Neural cell (in vitro differentiated cells): ENCODE results near the gene CTCF. TPM values are rescaled to one million over a fixed set of nuclear protein-coding genes. Genes with fewer than 3 reads are reported as not detected.

Experiments
- H2AFZ ChIP-seq: fragments of 200-600, 300-800 bp; sonication (generic), shearing (Covaris generic); 2 replicates; pipeline ENCODE4 v1.6.0; 2014; ENCODE audit warnings: low read depth, mild to moderate bottlenecking, antibody characterized with exemption, low read length, moderate library complexity
- H3F3A ChIP-seq: fragments of 200-600 bp; shearing (Covaris generic); 2 replicates; pipeline ENCODE4 v1.6.1; 2016; ENCODE audit warnings: mild to moderate bottlenecking, moderate library complexity, mixed read lengths, antibody characterized with exemption, low read length; ENCODE audit not compliant: insufficient read depth, poor library complexity, severe bottlenecking
- H3K27ac ChIP-seq: fragments of 200-600, 300-800 bp; sonication (generic), shearing (Covaris generic); 2 replicates; pipeline ENCODE4 v1.5.1; 2014; ENCODE audit warnings: mild to moderate bottlenecking, low read length, moderate library complexity
- H3K27me3 ChIP-seq: fragments of 300-800, 200-600 bp; sonication (generic), shearing (Covaris generic); 2 replicates; pipeline ENCODE4 v1.6.0; 2014; ENCODE audit warnings: mild to moderate bottlenecking, low read depth, low read length, moderate library complexity; ENCODE audit not compliant: insufficient read depth
- H3K36me3 ChIP-seq: fragments of 300-800, 200-600 bp; sonication (generic), shearing (Covaris generic); 2 replicates; pipeline ENCODE4 v1.5.1; 2014; ENCODE audit warnings: mild to moderate bottlenecking, antibody characterized with exemption, low read length, moderate library complexity; ENCODE audit not compliant: insufficient read depth
- H3K4me2 ChIP-seq: fragments of 300-800, 200-600 bp; sonication (generic), shearing (Covaris generic); 2 replicates; pipeline ENCODE4 v1.6.0; 2014; ENCODE audit warnings: mild to moderate bottlenecking, low read length
- H3K4me3 ChIP-seq: fragments of 300-800, 200-600 bp; sonication (generic), shearing (Covaris generic); 2 replicates; pipeline ENCODE4 v1.5.1; 2014; ENCODE audit warnings: mild to moderate bottlenecking, low read length, moderate library complexity
- H3K79me2 ChIP-seq: fragments of 200-600 bp; shearing (Covaris generic); replicated peaks from 2 replicates; pipeline ENCODE4 v1.6.0; 2014; ENCODE audit warnings: mild to moderate bottlenecking, low read length, moderate library complexity; ENCODE audit not compliant: insufficient read depth
- H3K9ac ChIP-seq: fragments of 300-800, 200-600 bp; sonication (generic), shearing (Covaris generic); 2 replicates; pipeline ENCODE4 v1.6.1; 2016; ENCODE audit warnings: mild to moderate bottlenecking, low read length, mixed read lengths
- H3K9me2 ChIP-seq: fragments of 200-600 bp; shearing (Covaris generic); 2 replicates; pipeline ENCODE4 v1.6.1; 2016; ENCODE audit warnings: mild to moderate bottlenecking, low read length, mixed read lengths; ENCODE audit not compliant: insufficient read depth
- H3K9me3 ChIP-seq: fragments of 200-600, 300-800 bp; sonication (generic), shearing (Covaris generic); 2 replicates; pipeline ENCODE4 v1.6.1; 2016; ENCODE audit warnings: mild to moderate bottlenecking, mixed run types, low read length, moderate library complexity, mixed read lengths
- H4K20me1 ChIP-seq: fragments of 200-600 bp; shearing (Covaris generic); 2 replicates; pipeline ENCODE4 v1.6.1; 2016; ENCODE audit warnings: mild to moderate bottlenecking, mixed run types; ENCODE audit not compliant: insufficient read depth
- EP300 ChIP-seq: fragments of 450-650 bp; conservative IDR thresholded peaks from 2 replicates; pipeline ENCODE4 v1.6.1; 2014; ENCODE audit warnings: antibody characterized with exemption, mild to moderate bottlenecking, moderate library complexity; ENCODE audit not compliant: poor library complexity, severe bottlenecking
- EZH2 ChIP-seq: fragments of 200-600, 300-800 bp; shearing (Covaris generic), sonication (generic); IDR thresholded peaks from 2 replicates; pipeline ENCODE4 v1.6.1; 2014; ENCODE audit warnings: antibody characterized with exemption, low read length, borderline replicate concordance, mild to moderate bottlenecking; ENCODE audit not compliant: insufficient read depth, poor library complexity, severe bottlenecking
- MXI1 ChIP-seq: fragments of 450-650 bp; conservative IDR thresholded peaks from 2 replicates; pipeline ENCODE4 v1.6.1; 2014; ENCODE audit warnings: antibody characterized with exemption, mild to moderate bottlenecking; ENCODE audit not compliant: poor library complexity, severe bottlenecking
- POLR2AphosphoS5 ChIP-seq: IDR thresholded peaks from 2 replicates; pipeline ENCODE4 v1.6.1; 2012
- RAD21 ChIP-seq: fragments of 450-650 bp; conservative IDR thresholded peaks from 2 replicates; pipeline ENCODE4 v1.6.1; 2014; ENCODE audit warnings: antibody characterized with exemption, mild to moderate bottlenecking, moderate library complexity
- REST ChIP-seq: IDR thresholded peaks from 2 replicates; pipeline ENCODE4 v1.6.1; 2012; ENCODE audit warnings: borderline replicate concordance
- SMC3 ChIP-seq: fragments of 450-650 bp; conservative IDR thresholded peaks from 2 replicates; pipeline ENCODE4 v1.6.1; 2014; ENCODE audit warnings: antibody characterized with exemption, mild to moderate bottlenecking, moderate library complexity; ENCODE audit not compliant: poor library complexity
- TAF1 ChIP-seq: IDR thresholded peaks from 2 replicates; pipeline ENCODE4 v1.6.1; 2012; ENCODE audit warnings: low read depth
- polyA plus RNA-seq: library from polyadenylated mRNA; depleted of rRNA; stranded (reverse); fragments of >200 nt; gene quantifications from 2 replicates; pipeline ENCODE4 v1.2.3, GENCODE V29; 2014
- TF ChIP-seq, protein P1 (sequence below): fragments of 450-650 bp; IDR thresholded peaks from 2 replicates; pipeline ENCODE4 v1.5.1; 2014; ENCODE audit warnings: antibody characterized with exemption, mild to moderate bottlenecking, moderate library complexity; ENCODE audit not compliant: poor library complexity, severe bottlenecking

CTCF gene
- polyA plus RNA-seq, 1 donor from 2014 or later, result 42.8 TPM

DNA sequence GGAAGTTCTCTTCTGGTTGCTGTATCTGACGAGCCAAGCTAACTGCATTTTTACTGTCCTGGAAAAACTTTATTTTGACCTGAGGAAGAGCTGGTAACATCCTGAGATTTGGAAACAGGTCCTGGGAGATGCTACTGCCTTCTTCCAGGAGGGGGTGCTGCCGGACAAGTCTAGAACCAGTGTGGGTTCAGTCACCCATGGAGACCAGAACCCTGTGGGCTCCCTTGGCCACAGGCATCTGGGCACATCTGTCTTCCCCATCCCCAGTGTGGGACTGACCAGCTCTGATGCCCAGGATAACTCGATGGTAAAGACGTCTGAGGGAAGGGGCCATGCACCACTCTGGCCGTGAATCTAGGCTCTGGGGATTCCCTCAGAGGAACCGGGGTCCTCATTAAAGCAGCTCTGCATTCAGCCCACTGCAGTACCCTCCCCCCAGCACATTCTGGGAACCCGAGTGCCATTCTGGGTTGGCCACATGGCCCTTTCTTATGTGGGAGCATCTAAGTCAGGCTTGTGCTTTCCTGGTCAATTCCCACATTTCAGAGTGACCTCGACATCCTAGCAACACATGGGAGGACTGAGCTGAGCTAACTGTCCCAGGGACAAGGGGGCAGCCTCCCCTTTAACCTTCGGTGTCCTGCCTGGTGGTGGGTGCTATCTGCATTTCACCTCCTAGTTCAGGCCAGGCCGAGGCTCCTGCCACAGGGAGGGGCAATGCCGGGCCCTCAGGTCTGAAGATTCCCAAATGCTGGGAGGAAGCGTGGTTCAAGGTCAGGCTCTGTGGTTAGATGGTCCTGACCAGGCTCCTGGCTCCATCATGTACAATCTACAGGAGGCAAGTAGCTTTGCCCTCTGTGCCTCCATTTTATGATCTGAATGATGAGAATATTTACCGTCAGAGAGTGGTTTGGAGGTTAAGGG lies 110.7 kb downstream of the CTCF start:
- Histone ChIP-seq H3K36me3 (no peaks in the 10 kb centered on the region), H3K9me3 (no peaks in the 10 kb centered on the region), H3F3A (no peaks in the 10 kb centered on the region), H3K9ac (no peak overlapping the region), H2AFZ (no peak overlapping the region), H3K27ac (no peak overlapping the region), H3K27me3 (no peaks in the 10 kb centered on the region), H3K4me2 (no peak overlapping the region), H3K4me3 (no peak overlapping the region), H4K20me1 (no peaks in the 10 kb centered on the region), H3K79me2 (no peaks in the 10 kb centered on the region), H3K9me2 (no peaks in the 10 kb centered on the region)
- TF ChIP-seq EZH2 (no peak), REST (no peak), EP300 (no peak), RAD21 (peak; percentile 59), TAF1 (no peak), MXI1 (no peak), POLR2AphosphoS5 (no peak), SMC3 (peak; percentile 36)
- TF ChIP-seq, protein P1, sequence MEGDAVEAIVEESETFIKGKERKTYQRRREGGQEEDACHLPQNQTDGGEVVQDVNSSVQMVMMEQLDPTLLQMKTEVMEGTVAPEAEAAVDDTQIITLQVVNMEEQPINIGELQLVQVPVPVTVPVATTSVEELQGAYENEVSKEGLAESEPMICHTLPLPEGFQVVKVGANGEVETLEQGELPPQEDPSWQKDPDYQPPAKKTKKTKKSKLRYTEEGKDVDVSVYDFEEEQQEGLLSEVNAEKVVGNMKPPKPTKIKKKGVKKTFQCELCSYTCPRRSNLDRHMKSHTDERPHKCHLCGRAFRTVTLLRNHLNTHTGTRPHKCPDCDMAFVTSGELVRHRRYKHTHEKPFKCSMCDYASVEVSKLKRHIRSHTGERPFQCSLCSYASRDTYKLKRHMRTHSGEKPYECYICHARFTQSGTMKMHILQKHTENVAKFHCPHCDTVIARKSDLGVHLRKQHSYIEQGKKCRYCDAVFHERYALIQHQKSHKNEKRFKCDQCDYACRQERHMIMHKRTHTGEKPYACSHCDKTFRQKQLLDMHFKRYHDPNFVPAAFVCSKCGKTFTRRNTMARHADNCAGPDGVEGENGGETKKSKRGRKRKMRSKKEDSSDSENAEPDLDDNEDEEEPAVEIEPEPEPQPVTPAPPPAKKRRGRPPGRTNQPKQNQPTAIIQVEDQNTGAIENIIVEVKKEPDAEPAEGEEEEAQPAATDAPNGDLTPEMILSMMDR, result peak; percentile 57

GRCh38 chr16:67673712-67674580 lies 111.6 kb downstream of the CTCF start:
- H3K4me2 ChIP-seq, result no peak overlapping the region
- TF ChIP-seq EP300 (no peak), SMC3 (no peak), EZH2 (no peak), REST (no peak), MXI1 (no peak), RAD21 (no peak), POLR2AphosphoS5 (no peak), TAF1 (no peak)
- TF ChIP-seq, protein P1, result no peak
- H4K20me1 ChIP-seq, result no peaks in the 10 kb centered on the region
- H3K27ac ChIP-seq, result no peak overlapping the region
- no peak overlapping the region for H3K9ac ChIP-seq
- no peaks in the 10 kb centered on the region for H3K79me2 ChIP-seq
- H3K9me3 ChIP-seq, result no peaks in the 10 kb centered on the region
- H2AFZ ChIP-seq, result no peak overlapping the region
- no peaks in the 10 kb centered on the region for H3K9me2 ChIP-seq
- no peak overlapping the region for H3K4me3 ChIP-seq
- H3F3A ChIP-seq, result no peaks in the 10 kb centered on the region
- no peaks in the 10 kb centered on the region for H3K36me3 ChIP-seq
- no peaks in the 10 kb centered on the region for H3K27me3 ChIP-seq
